HUES64 (cell line): ENCODE results near the gene POLD2.

Experiments used
- H3K27ac ChIP-seq: 2 replicates; pipeline ENCODE4 v1.7.0; 2013; ENCODE audit warnings: low read depth, low read length, inconsistent platforms
- H3K27me3 ChIP-seq: 2 replicates; pipeline ENCODE4 v1.6.1; 2013; ENCODE audit warnings: mild to moderate bottlenecking, low read length; ENCODE audit not compliant: insufficient read depth
- H3K36me3 ChIP-seq: 2 replicates; pipeline ENCODE4 v1.6.1; 2013; ENCODE audit warnings: mild to moderate bottlenecking, low read length; ENCODE audit not compliant: insufficient read depth
- H3K4me1 ChIP-seq: 2 replicates; pipeline ENCODE4 v1.6.1; 2013; ENCODE audit warnings: mild to moderate bottlenecking, low read length, moderate library complexity; ENCODE audit not compliant: insufficient read depth
- H3K4me3 ChIP-seq: 2 replicates; pipeline ENCODE4 v1.5.1; 2013; ENCODE audit warnings: mild to moderate bottlenecking, low read length, moderate library complexity
- H3K9ac ChIP-seq: 2 replicates; pipeline ENCODE4 v1.6.1; 2013; ENCODE audit warnings: mild to moderate bottlenecking, low read depth, low read length
- H3K9me3 ChIP-seq: 2 replicates; pipeline ENCODE4 v1.6.1; 2013; ENCODE audit warnings: low read depth, low read length; ENCODE audit not compliant: insufficient read depth
- WGBS: fragments of 150-250, 120-280 bp; methylation state at CpG from one replicate; pipeline ENCODE4 v1.1.7; 2013; ENCODE audit warnings: missing lambda C conversion rate; 5-methylcytosine and 5-hydroxymethylcytosine counted together

The POLD2 gene

GRCh38 chr7:44109991-44110390, 13.4 kb downstream of the POLD2 start:
- Histone ChIP-seq H3K4me1 (peaks cover 13% of the 10 kb centered on the region; the same call in 1 of the 2 replicates), H3K27ac (no peak overlapping the region), H3K27me3 (peaks cover 4% of the 10 kb centered on the region), H3K9me3 (no peaks in the 10 kb centered on the region), H3K4me3 (no peak overlapping the region), H3K36me3 (peaks cover 30% of the 10 kb centered on the region), H3K9ac (no peak overlapping the region)
- 96% methylated on average over 18 of the region's 18 CpGs for WGBS

GRCh38 chr7:44108768-44109750, 14.3 kb downstream of the POLD2 start:
- Histone ChIP-seq H3K4me1 (peaks cover 14% of the 10 kb centered on the region; the same call in 1 of the 2 replicates), H3K9ac (no peak overlapping the region), H3K4me3 (no peak overlapping the region), H3K9me3 (no peaks in the 10 kb centered on the region), H3K27ac (no peak overlapping the region), H3K36me3 (peaks cover 21% of the 10 kb centered on the region), H3K27me3 (peaks cover 6% of the 10 kb centered on the region)
- 88% methylated on average over 21 of the region's 21 CpGs for WGBS

GRCh38 chr7:44107961-44108767, 15.2 kb downstream of the POLD2 start:
- H3K36me3 ChIP-seq: peaks cover 15% of the 10 kb centered on the region; the same call in 1 of the 2 replicates
- no peaks in the 10 kb centered on the region for H3K9me3 ChIP-seq
- peaks cover 16% of the 10 kb centered on the region; the same call in 1 of the 2 replicates for H3K4me1 ChIP-seq
- no peak overlapping the region for H3K27ac ChIP-seq
- H3K9ac ChIP-seq: no peak overlapping the region
- H3K4me3 ChIP-seq: no peak overlapping the region
- WGBS: 92% methylated on average over 21 of the region's 21 CpGs
- peaks cover 14% of the 10 kb centered on the region for H3K27me3 ChIP-seq

GRCh38 chr7:44107116-44107960, 16.0 kb downstream of the POLD2 start:
- H3K27ac ChIP-seq: no peak overlapping the region
- WGBS: 95% methylated on average over 18 of the region's 18 CpGs
- peaks cover 10% of the 10 kb centered on the region; the same call in 1 of the 2 replicates for H3K4me1 ChIP-seq
- no peaks in the 10 kb centered on the region for H3K9me3 ChIP-seq
- H3K4me3 ChIP-seq: no peak overlapping the region
- peaks cover 11% of the 10 kb centered on the region; the same call in 1 of the 2 replicates for H3K36me3 ChIP-seq
- H3K27me3 ChIP-seq: peaks cover 20% of the 10 kb centered on the region
- H3K9ac ChIP-seq: no peak overlapping the region

DNA sequence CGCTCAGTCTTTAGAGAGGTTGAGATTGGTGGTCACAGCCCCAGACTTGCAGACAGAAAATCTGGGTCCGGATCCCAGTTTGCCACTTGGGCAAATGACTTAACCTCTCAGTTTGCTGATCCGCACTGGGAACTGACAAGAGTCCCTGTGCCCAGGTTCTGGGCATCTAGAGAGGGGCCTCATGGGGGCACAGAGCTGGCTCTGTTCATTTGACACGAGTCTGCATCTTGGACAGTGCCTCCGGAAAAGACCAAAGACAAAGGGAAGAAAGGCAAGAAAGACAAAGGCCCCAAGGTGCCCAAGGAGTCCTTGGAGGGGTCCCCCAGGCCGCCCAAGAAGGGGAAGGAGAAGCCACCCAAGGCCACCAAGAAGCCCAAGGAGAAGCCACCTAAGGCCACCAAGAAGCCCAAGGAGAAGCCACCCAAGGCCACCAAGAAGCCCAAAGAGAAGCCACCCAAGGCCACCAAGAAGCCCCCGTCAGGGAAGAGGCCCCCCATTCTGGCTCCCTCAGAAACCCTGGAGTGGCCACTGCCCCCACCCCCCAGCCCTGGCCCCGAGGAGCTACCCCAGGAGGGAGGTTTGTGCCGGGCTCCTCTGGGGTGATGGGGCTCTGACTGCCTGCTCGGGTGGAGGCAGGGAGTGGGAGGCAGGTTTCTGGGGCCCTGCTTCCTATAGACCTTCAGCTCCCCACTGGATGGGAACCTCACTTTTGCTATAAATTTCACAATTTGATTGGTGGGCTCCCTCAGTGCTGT, 16.9 kb downstream of the POLD2 start:
- H3K9ac ChIP-seq: no peak overlapping the region
- peaks cover 10% of the 10 kb centered on the region; the same call in 1 of the 2 replicates for H3K4me1 ChIP-seq
- peaks cover 20% of the 10 kb centered on the region for H3K27me3 ChIP-seq
- no peak overlapping the region for H3K4me3 ChIP-seq
- H3K36me3 ChIP-seq: peaks cover 11% of the 10 kb centered on the region; the same call in 1 of the 2 replicates
- H3K9me3 ChIP-seq: no peaks in the 10 kb centered on the region
- WGBS: 88% methylated on average over 10 of the region's 10 CpGs
- H3K27ac ChIP-seq: no peak overlapping the region

DNA sequence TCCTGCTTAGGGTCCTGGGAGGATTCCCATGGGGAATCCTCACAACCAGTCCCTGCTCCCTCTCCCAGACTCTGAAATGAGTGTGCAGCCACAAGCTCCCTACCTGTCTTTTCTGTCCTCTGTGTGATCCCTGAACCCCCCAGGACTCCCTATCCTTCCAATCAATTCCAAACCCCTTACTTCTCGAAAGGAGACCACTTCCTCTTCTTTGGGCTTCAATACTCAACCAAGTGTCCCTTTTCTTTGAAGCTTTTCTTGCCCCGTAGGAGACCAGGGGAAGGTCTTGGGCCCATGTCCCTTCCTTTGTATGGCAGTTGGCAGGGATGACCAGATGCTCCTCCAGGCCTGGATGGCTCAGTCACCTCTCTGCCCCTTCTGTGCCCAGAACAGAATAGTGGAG, 17.5 kb downstream of the POLD2 start:
- peaks cover 10% of the 10 kb centered on the region; the same call in 1 of the 2 replicates for H3K4me1 ChIP-seq
- peak overlapping the region; percentile 57; the same call in 1 of the 2 replicates for H3K4me3 ChIP-seq
- no peak overlapping the region for H3K9ac ChIP-seq
- WGBS: 91% methylated on average over 2 of the region's 2 CpGs
- H3K27me3 ChIP-seq: peaks cover 20% of the 10 kb centered on the region
- H3K36me3 ChIP-seq: peaks cover 6% of the 10 kb centered on the region; the same call in 1 of the 2 replicates
- no peaks in the 10 kb centered on the region for H3K9me3 ChIP-seq
- H3K27ac ChIP-seq: no peak overlapping the region

- peaks cover 20% of the 10 kb centered on the region for H3K27me3 ChIP-seq
- 0 out of 2 replicates have a peak overlapping the region, but pooled peaks have one; percentile 30 for H3K9ac ChIP-seq
- H3K4me1 ChIP-seq: peaks cover 10% of the 10 kb centered on the region; the same call in 1 of the 2 replicates
- H3K36me3 ChIP-seq: peaks cover 3% of the 10 kb centered on the region; the same call in 1 of the 2 replicates
- 18% methylated on average over 26 of the region's 28 CpGs for WGBS
- peak overlapping the region; percentile 57 for H3K4me3 ChIP-seq
- H3K9me3 ChIP-seq: no peaks in the 10 kb centered on the region
- no peak overlapping the region for H3K27ac ChIP-seq
These were observed 18.2 kb downstream of the POLD2 start for GRCh38 chr7:44104860-44105771.

DNA sequence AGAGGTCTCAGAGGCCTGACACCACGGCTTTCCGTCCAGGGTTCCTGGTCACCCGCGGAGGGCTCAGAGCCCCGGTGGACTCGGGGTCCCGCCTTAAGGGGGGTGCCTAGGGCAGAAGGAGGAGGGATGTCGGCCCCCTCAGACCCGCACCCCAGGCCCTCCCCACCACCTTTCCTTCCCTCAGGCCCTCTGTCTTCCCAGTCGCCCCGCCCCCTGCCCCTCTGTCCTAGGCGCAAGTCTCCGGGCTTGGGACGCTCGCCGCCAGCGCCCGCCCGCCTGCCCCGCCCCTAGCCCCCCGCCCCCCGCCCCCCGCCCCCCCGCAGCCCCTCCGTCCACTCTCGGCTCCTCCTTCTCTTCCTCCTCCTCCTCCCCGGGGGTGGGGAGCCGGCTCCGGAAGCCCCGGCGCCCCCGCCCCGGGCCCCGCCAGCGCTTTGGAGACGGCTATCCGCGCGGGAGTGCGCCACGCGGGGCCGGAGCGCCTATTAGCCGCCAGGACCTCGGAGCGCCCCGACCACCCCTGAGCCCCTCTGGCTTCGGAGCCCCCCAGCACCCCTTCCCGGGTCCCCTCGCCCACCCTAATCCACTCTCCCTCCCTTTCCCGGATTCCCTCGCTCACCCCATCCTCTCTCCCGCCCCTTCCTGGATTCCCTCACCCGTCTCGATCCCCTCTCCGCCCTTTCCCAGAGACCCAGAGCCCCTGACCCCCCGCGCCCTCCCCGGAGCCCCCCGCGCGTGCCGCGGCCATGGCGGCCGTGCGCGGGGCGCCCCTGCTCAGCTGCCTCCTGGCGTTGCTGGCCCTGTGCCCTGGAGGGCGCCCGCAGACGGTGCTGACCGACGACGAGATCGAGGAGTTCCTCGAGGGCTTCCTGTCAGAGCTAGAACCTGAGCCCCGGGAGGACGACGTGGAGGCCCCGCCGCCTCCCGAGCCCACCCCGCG, 19.2 kb downstream of the POLD2 start, which contains the start of gene AEBP1:
AEBP1 (plus strand) TSS at position 423 of the 937 bp plus-strand sequence; CDS start at position 744, 321 bp downstream.
- Histone ChIP-seq H3K4me3 (peak within 1 kb of the TSS; percentile 57), H3K36me3 (peaks cover 3% of the 10 kb centered on the region; the same call in 1 of the 2 replicates), H3K27ac (no peak within 1 kb of the TSS), H3K4me1 (peaks cover 10% of the 10 kb centered on the region; the same call in 1 of the 2 replicates), H3K27me3 (peaks cover 20% of the 10 kb centered on the region), H3K9ac (peak within 1 kb of the TSS; percentile 30; the same call in 1 of the 2 replicates), H3K9me3 (no peaks in the 10 kb centered on the region)
- WGBS: 2% methylated on average over 70 of the region's 87 CpGs
